Tibial artery (tissue), 4 donors: ENCODE measurements around the gene MFN1.

ENCODE experiments used
- DNase-seq, 2 donors: peaks; one replicate each; pipeline ENCODE4 v3.0.0-alpha.2; 2019
- H3K27ac ChIP-seq, 2 donors: fragments of 200-600 bp; sonication (generic) in 1 of 2; 1 replicate in 1 of 2; 2 replicates in 1 of 2; pipeline ENCODE4 v1.5.1; 2018 to 2019; ENCODE audit warnings: mild to moderate bottlenecking in 1 of 2
- H3K27me3 ChIP-seq, 2 donors: fragments of 200-600 bp; sonication (generic) in 1 of 2; one replicate each; pipeline versions ENCODE4 v1.5.1 to v1.6.0; 2016 to 2019
- H3K36me3 ChIP-seq, 3 donors: fragments of 200-600 bp; sonication (generic) in 2 of 3; one replicate each; pipeline ENCODE4 v1.5.1; 2016 to 2019; ENCODE audit warnings: mild to moderate bottlenecking in 2 of 3
- H3K4me1 ChIP-seq, 4 donors: fragments of 200-600 bp; sonication (generic) in 2 of 4; 1 replicate in 3 of 4; 2 replicates in 1 of 4; pipeline ENCODE4 v1.5.1; 2016 to 2019
- H3K4me3 ChIP-seq, 2 donors: fragments of 200-600 bp; sonication (generic) in 1 of 2; 1 replicate in 1 of 2; 2 replicates in 1 of 2; pipeline ENCODE4 v1.5.1; 2018 to 2019; ENCODE audit warnings: mild to moderate bottlenecking in 2 of 2
- H3K9me3 ChIP-seq, 3 donors: fragments of 200-600 bp; sonication (generic) in 1 of 3; one replicate each; pipeline ENCODE4 v1.5.1; 2016 to 2019
- CTCF ChIP-seq, 2 experiments: fragments of 200-600 bp in 1 of 2; fragments of 450-650 bp in 1 of 2; IDR thresholded peaks; one replicate each; pipeline ENCODE4 v1.5.1; 2017 to 2019; ENCODE audit warnings: antibody characterized with exemption in 2 of 2, mild to moderate bottlenecking in 1 of 2, moderate library complexity in 1 of 2
- intact Hi-C: fragments of 100-400 bp; cut with DNase I; formaldehyde crosslinking; loops from one replicate; pipeline ENCODE4 v1.15.0; 2023; ENCODE audit warnings: low total_unique reads

The MFN1 gene

DNA sequence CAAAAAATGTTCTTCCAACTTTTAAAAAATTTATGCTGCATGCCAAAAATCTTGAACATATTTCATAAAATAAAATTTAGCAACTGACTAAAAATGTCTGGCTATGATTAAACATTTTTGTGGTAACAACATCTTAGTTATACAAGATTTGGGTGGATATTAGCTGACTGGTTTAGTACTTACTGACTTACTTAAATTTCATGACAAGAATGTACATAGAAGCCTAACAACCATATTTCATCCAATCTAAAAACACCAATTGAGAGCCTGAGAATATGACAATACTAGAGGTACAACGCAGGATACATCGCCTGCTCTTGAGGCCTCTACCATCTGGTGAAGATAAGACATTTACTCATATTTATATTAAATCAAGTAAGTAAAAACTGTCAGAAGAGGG is 69.2 kb downstream of the MFN1 start:
- H3K27me3 ChIP-seq = no peaks in the 10 kb centered on the region
- no peak for TF ChIP-seq CTCF (IDR thresholded peaks at IDR 0.05)
- peak overlapping the region; percentile 34 to 43 for H3K27ac ChIP-seq
- H3K4me3 ChIP-seq = no peak overlapping the region
- intact Hi-C loops = no loop called here
- no peaks in the 10 kb centered on the region for H3K9me3 ChIP-seq
- no peak for DNase-seq
- H3K36me3 ChIP-seq = peaks cover 0 to 41% (median 41%) of the 10 kb centered on the region in 3 donors
- H3K4me1 ChIP-seq = peaks cover 0 to 23% (median 3%) of the 10 kb centered on the region in 4 donors

GRCh38 chr3:179418610-179419009 is 71.1 kb downstream of the MFN1 start:
- no peak overlapping the region for H3K4me3 ChIP-seq
- peaks cover 0 to 33% (median 27%) of the 10 kb centered on the region in 3 donors for H3K36me3 ChIP-seq
- no peaks in the 10 kb centered on the region for H3K9me3 ChIP-seq
- no peak overlapping the region for H3K27ac ChIP-seq
- no peak for TF ChIP-seq CTCF (IDR thresholded peaks at IDR 0.05)
- no peak for DNase-seq
- intact Hi-C loops = no loop called here
- H3K4me1 ChIP-seq = peaks cover 0 to 25% (median 4%) of the 10 kb centered on the region in 4 donors
- no peaks in the 10 kb centered on the region for H3K27me3 ChIP-seq

- H3K4me3 ChIP-seq = no peak overlapping the region
- peaks cover 10 to 54% (median 48%) of the 10 kb centered on the region in 3 donors for H3K36me3 ChIP-seq
- TF ChIP-seq CTCF (IDR thresholded peaks at IDR 0.05) = peak; percentile 56 to 63
- H3K4me1 ChIP-seq = peaks cover 0 to 16% (median 3%) of the 10 kb centered on the region in 4 donors
- H3K27me3 ChIP-seq = no peaks in the 10 kb centered on the region
- intact Hi-C loops = loop anchor here (5.0 kb wide), 1 partner anchor 136 kb away; no protein-coding TSS in a partner anchor
- peak; percentile 43 to 72 for DNase-seq
- no peaks in the 10 kb centered on the region for H3K9me3 ChIP-seq
- peak overlapping the region in 1 of 2 donors; percentile 32 for H3K27ac ChIP-seq
Observed at GRCh38 chr3:179421500-179421899, 74.0 kb downstream of the MFN1 start.

GRCh38 chr3:179425075-179425474 is 77.6 kb downstream of the MFN1 start:
- no peak for TF ChIP-seq CTCF (IDR thresholded peaks at IDR 0.05)
- Histone ChIP-seq H3K4me1 (peaks cover 0 to 10% (median 5%) of the 10 kb centered on the region in 4 donors), H3K9me3 (no peaks in the 10 kb centered on the region), H3K4me3 (no peak overlapping the region), H3K27me3 (no peaks in the 10 kb centered on the region), H3K27ac (no peak overlapping the region), H3K36me3 (peaks cover 10 to 32% (median 26%) of the 10 kb centered on the region in 3 donors)
- intact Hi-C loops = no loop called here
- DNase-seq = no peak

DNA sequence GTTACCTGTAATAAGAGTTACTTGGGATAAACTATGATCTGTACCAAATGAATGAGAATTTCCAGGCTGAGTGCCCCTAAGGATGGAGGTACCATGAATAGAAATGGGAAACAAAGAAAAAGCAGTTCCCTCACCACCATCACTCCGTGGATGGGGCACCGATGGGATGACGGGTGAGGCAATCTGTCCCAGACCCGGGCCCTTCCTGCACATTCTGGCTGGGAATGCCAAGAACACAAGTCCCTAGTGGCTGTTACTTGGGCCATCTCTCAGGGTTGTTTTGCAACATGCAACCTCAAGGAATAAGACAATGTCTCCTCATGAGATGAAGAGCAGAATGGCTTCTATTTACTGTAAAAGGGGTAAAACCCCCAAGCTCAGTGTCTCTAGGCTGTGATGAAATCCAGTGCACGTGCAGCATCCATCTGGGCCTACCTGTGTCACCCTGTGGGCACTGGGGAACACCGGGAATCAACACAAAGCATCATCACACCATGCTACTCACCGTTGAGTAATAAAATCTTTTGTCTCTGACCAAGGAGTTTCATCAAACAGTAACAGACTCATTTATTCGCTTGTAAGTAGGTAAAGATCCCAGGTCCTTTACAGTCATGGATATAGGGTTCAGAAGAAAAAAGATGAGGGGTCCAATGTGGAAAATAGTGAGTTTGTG is 81.5 kb downstream of the MFN1 start:
- Histone ChIP-seq H3K4me3 (no peak overlapping the region), H3K36me3 (peaks cover 10 to 18% (median 17%) of the 10 kb centered on the region in 3 donors), H3K4me1 (peaks cover 0 to 39% (median 13%) of the 10 kb centered on the region in 4 donors), H3K27ac (no peak overlapping the region), H3K27me3 (no peaks in the 10 kb centered on the region), H3K9me3 (no peaks in the 10 kb centered on the region)
- no peak for TF ChIP-seq CTCF (IDR thresholded peaks at IDR 0.05)
- no peak for DNase-seq
- intact Hi-C loops = no loop called here
